ENCODE measurements around the gene CDC42SE2.

GRCh38 chr5:131224387-131225201, 39.3 kb upstream of the CDC42SE2 start:
- no peak for TF ChIP-seq EZH2phosphoT487 (IDR thresholded peaks at IDR 0.05; ENCODE audit: borderline replicate concordance)
- TF ChIP-seq, protein P1, sequence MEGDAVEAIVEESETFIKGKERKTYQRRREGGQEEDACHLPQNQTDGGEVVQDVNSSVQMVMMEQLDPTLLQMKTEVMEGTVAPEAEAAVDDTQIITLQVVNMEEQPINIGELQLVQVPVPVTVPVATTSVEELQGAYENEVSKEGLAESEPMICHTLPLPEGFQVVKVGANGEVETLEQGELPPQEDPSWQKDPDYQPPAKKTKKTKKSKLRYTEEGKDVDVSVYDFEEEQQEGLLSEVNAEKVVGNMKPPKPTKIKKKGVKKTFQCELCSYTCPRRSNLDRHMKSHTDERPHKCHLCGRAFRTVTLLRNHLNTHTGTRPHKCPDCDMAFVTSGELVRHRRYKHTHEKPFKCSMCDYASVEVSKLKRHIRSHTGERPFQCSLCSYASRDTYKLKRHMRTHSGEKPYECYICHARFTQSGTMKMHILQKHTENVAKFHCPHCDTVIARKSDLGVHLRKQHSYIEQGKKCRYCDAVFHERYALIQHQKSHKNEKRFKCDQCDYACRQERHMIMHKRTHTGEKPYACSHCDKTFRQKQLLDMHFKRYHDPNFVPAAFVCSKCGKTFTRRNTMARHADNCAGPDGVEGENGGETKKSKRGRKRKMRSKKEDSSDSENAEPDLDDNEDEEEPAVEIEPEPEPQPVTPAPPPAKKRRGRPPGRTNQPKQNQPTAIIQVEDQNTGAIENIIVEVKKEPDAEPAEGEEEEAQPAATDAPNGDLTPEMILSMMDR (conservative IDR thresholded peaks at IDR 0.05; ENCODE audit: low read length), result no peak

All from Loucy (cell line).